Stimulated activated CD4-positive, alpha-beta T cell treated with anti-CD3 and anti-CD28 coated beads, Interleukin-1b, Interleukin-23, amount 100 ng/mL, for 48 hours (primary cell): ENCODE measurements around the gene MRPL23.

ENCODE experiments used
- DNase-seq: peaks from one replicate; pipeline ENCODE4 v3.0.0-alpha.2; 2020

MRPL23 gene

GRCh38 chr11:1998290-1998689 lies 51.2 kb downstream of the MRPL23 start:
- DNase-seq = no peak

- DNase-seq = no peak
Observed at GRCh38 chr11:1998861-1999260, 51.7 kb downstream of the MRPL23 start.

GRCh38 chr11:2002042-2002776 lies 55.1 kb downstream of the MRPL23 start:
- no peak for DNase-seq

- DNase-seq = no peak
Observed at GRCh38 chr11:2002807-2003206, 55.7 kb downstream of the MRPL23 start.

- no peak for DNase-seq
Observed at GRCh38 chr11:2004466-2004865, 57.3 kb downstream of the MRPL23 start.
